A172 (cell line): ENCODE data around the gene PRSS58. TPM values are rescaled to one million over a fixed set of nuclear protein-coding genes. Genes with fewer than 3 reads are reported as not detected.
A peak's percentile ranks its signal among the peaks of the same experiment; 100 is the strongest.

ENCODE experiments used
- DNase-seq: peaks from one replicate; pipeline ENCODE4 v3.0.0-alpha.2; 2015; ENCODE audit warnings: low spot score
- total RNA-seq: library from RNA; depleted of rRNA; stranded (reverse); fragments of >200 nt; shearing (Covaris generic); gene quantifications from 2 replicates; pipeline ENCODE4 v1.2.3, GENCODE V29; 2014; rRNA removed

The PRSS58 gene, protein sequence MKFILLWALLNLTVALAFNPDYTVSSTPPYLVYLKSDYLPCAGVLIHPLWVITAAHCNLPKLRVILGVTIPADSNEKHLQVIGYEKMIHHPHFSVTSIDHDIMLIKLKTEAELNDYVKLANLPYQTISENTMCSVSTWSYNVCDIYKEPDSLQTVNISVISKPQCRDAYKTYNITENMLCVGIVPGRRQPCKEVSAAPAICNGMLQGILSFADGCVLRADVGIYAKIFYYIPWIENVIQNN
- 0.22 TPM in 1 of 2 replicates, not detected in the other for total RNA-seq

- no peak for DNase-seq
These were observed at the start of gene PRSS58 for GRCh38 chr7:142257958-142258357. Gene PRSS58 (minus strand): TSS chr7:142258058. CDS start chr7:142257707, 351 bp downstream.

- DNase-seq = no peak
These were observed 49.5 kb upstream of the PRSS58 start for GRCh38 chr7:142307246-142307900.

GRCh38 chr7:142303650-142304049, 45.8 kb upstream of the PRSS58 start:
- DNase-seq = peak; percentile 10

DNA sequence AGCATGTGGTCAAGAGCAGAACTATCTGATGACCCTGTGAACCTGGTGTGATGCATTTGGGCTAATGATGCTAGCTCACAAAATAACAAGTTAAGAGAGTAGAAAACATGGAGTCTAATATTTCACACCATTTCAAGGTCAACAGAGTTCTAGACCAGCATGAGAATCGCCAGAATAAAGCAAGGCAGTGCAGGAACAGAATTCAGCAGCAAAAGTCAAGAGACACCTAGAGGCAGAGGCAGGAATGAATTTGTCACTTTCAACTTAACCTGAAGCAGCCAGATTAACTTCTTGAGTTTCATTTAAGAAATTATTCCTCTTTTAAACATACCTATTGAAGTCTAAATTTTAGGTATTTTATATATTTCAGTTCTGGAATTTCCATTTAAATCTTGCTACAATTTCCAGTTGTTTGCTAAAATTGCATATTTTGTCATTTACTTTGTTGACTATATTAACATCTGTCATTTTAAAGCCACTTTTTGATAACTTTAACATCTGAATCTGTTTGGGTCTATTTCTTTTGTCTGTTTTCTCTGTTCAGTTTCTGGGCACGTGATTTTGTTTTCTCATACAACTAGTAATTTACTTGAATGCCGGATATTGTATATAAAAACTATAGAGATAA, 44.2 kb upstream of the PRSS58 start:
- peak; percentile 22 for DNase-seq

DNA sequence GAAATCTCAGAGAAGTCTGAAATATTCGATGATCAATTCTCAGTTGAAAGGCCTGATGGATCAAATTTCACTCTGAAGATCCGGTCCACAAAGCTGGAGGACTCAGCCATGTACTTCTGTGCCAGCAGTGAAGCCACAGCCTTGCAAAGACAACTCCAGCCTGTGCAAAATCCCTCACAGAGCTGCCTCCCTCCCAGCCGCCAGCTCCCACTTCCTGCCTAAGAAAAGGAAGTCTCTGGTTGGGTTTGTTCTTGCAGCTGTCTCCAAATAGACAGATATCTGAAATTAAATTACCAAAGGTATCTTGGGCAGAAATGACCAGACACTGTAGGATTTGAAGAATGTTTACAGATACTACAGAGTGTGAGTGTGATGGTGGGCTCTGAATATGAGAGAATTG, 43.4 kb upstream of the PRSS58 start:
- DNase-seq = no peak

DNA sequence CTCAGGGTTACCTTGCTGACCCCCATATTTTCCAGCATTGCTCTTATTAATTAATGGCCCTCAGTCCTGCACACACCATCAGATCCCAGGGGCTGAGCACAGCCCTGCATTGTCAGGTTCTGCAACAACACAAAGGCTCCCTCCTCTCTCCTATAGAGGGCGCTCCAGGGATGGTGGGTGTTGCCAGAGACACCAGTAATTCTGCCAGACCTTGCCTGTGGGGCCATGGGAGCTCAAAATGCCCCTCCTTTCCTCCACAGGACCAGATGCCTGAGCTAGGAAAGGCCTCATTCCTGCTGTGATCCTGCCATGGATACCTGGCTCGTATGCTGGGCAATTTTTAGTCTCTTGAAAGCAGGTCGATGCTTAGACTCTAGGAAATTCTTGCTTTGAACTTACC, 42.8 kb upstream of the PRSS58 start:
- no peak for DNase-seq

- DNase-seq = no peak
These were observed 41.5 kb upstream of the PRSS58 start for GRCh38 chr7:142299237-142299781.

DNA sequence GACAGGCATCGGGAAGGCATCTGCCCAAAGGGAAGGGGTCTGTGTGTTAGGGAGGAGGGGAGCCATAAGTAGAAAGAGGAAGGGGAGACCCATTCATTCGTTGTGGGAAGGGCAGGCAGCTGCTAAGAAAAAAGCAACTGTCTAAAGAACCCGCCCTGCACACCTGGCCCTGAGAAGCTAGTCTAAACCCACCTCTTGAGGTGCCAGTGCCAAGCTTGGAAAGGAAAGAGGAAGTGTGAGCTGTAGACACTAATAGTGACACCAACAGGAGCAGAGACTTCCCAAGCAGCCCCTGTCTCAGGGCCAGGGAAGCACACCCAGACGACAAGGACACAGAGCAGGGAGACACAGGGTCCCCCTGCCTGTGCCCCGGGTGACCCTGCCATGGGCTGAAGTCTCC, 40.8 kb upstream of the PRSS58 start:
- DNase-seq = no peak

DNA sequence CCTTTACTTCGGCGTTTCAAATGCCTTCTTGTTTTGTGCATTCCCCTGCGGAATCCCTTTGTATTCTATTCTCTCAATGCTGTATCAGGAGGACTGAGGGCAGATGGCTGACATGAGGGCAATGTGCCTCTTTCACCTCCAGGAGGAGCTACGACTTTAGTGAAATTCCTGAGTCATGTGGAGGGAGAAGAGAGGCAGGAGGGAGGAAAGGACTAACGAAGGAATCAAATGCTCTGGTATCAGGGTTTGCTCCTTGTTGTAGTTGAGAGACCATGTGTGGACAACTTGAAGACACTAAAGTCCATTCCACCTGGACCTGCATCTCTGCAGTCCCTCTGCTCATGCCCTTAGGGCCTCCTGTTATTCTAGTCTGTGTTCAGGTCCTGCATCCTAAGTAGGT, 40.2 kb upstream of the PRSS58 start:
- peak; percentile 16 for DNase-seq

- no peak for DNase-seq
These were observed 22.4 kb upstream of the PRSS58 start for GRCh38 chr7:142280263-142280662.

- no peak for DNase-seq
These were observed 21.7 kb upstream of the PRSS58 start for GRCh38 chr7:142279601-142280000.

- DNase-seq = no peak
These were observed 17.2 kb upstream of the PRSS58 start for GRCh38 chr7:142275028-142275427.

DNA sequence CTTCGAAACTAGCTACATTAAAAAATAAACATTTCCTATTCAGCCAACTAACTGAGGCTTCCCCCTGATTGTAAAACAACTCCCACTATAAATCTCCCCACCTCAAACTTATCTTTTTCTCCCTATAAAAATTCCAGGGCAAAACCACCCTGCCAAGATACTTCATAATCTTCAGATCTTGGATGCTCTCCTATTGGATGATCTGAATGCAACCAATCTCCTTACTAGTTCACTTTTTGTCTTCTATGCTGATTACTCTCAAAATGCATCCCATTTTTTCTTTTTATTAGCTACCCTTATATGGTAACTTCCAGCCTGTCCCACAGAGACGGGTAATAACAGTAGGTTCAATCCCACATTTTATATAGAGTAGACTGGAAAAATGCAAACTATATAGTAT, 15.0 kb upstream of the PRSS58 start:
- DNase-seq = peak; percentile 29

- DNase-seq = peak; percentile 49
These were observed 5.9 kb upstream of the PRSS58 start for GRCh38 chr7:142263598-142264380.

DNA sequence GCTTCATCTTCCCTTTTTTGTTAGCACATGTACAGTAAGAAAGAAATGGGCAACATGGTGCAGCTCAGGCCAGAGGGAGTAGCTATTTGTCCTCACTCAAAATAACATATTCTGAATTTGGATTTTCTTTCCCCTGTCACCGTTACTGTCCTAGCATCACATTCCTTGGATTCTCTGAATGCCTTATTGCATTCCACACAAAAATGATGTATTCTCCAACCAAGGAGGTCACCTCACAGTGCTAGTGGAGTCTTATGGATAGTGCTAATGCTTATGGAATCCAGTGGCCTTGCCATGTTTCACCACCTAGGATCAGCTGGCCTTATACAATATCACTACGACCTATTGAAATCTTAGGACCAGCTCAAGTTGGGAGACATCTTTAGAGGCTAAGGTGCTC, 7.2 kb downstream of the PRSS58 start:
- DNase-seq = peak; percentile 28

DNA sequence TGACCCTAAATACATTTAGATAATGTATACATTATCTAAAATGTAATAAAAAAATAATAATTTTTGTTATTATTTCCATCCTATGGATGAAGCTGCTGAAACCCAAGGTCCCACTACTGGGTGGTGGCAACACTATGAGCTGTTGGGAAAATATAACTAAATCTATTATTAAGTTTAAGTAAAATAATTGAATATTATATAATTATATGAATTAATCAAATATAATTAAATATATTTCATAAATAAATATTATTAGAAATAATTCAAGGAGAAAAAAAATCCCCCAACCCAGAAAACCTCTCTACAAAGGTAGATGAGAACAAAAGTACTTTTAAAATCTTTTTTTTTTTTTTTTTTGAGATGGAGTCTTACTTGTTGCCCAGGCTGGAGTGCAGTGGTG, 7.9 kb downstream of the PRSS58 start:
- DNase-seq = no peak

GRCh38 chr7:142248166-142249160, 9.4 kb downstream of the PRSS58 start:
- DNase-seq = no peak

DNA sequence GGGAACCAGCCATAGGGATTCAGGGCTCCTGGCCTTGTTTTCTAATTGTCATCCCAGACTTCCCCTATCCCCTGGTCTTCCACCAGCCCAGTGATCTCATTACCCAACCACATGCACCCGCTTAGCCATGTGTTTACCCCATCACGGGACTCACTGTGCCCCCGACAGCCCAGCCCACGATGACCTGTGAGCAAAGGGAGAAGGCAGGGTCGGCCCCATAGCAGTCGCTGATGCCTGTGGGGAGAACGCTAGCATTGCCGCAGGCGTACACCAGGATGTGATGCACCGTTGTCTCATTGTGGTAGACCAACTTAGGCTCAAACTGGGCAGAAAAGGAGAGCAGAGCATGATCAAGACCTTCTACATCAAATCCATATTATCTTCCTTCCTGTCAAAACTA, 14.0 kb downstream of the PRSS58 start:
- no peak for DNase-seq

GRCh38 chr7:142240546-142240945, 17.3 kb downstream of the PRSS58 start:
- no peak for DNase-seq

DNA sequence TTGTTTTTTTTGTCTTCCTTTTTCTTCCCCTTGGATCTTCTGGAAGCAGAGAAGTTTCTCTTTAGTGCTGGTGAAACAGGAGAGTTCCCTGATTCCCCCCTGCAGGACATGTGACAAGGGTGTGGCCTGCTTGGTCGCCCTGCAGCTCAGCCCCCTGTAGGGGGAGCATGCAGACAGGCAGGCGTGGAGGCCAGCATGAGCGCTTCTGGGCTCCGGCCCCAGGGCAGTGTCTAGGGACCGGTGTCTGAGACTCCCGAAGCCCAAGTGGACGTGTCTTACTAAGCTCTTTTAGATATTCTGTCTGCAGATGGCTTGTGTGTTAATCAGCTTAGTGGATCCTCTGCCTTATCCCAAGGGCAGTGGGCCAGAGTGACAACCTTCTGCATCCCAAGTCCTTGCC, 26.1 kb downstream of the PRSS58 start:
- DNase-seq = peak; percentile 36
